Endothelial cell of umbilical vein (primary cell): ENCODE data around the gene ENAH. TPM values are rescaled to one million over a fixed set of nuclear protein-coding genes. Genes with fewer than 3 reads are reported as not detected.

Source experiments
- BruUV-seq: library from RNA; stranded (reverse); fragments of 400-500 nt; replicated peaks from 2 replicates; lab custom pipeline; 2021; lab: Mats Ljungman, UMichigan
- CTCF ChIA-PET: fragments of 300-600, 350-600 bp; sonication (Branson Sonifier 250); formaldehyde crosslinking; loops from one replicate; lab custom pipeline; 2021; ENCODE audit warnings: antibody characterized with exemption, inconsistent platforms; lab: Charles Lee
- POLR2A ChIA-PET: fragments of 300-600, 350-600 bp; sonication (Branson Sonifier 250); formaldehyde crosslinking; loops from one replicate; lab custom pipeline; 2021; ENCODE audit warnings: antibody characterized with exemption, inconsistent platforms; lab: Charles Lee
- DNase-seq: peaks from one replicate; pipeline ENCODE4 v3.0.0-alpha.2; 2011; ENCODE audit warnings: low read depth, low spot score
- FAIRE-seq: peaks from 2 replicates; lab custom pipeline; 2011; peaks lifted over from hg19 to GRCh38; lab: Jason Lieb, UNC
- H2AFZ ChIP-seq: 2 replicates; pipeline ENCODE4 v1.6.0; 2012; ENCODE audit warnings: low read depth, low read length, control low read depth, inconsistent platforms
- H3K27ac ChIP-seq: 2 replicates; pipeline ENCODE4 v1.5.1; 2011; ENCODE audit warnings: low read depth, mild to moderate bottlenecking, control low read depth, low read length, moderate library complexity; ENCODE audit not compliant: insufficient read depth
- H3K27me3 ChIP-seq, 2 experiments: 2 replicates each; pipeline versions ENCODE4 v1.6.0 to v1.6.1; 2011; ENCODE audit warnings: low read length in 2 of 2, mixed read lengths in 1 of 2; ENCODE audit not compliant: control insufficient read depth in 2 of 2, insufficient read depth in 2 of 2
- H3K36me3 ChIP-seq, 2 experiments: 2 replicates in 1 of 2; 3 replicates in 1 of 2; pipeline ENCODE4 v1.5.1; 2011; ENCODE audit warnings: low read length in 2 of 2, mild to moderate bottlenecking in 1 of 2, moderate library complexity in 1 of 2; ENCODE audit not compliant: control insufficient read depth in 2 of 2, insufficient read depth in 2 of 2; ENCODE audit errors: extremely low read depth in 1 of 2
- H3K4me1 ChIP-seq: 3 replicates; pipeline ENCODE4 v1.5.1; 2011; ENCODE audit warnings: mild to moderate bottlenecking, low read length; ENCODE audit not compliant: control insufficient read depth, insufficient read depth; ENCODE audit errors: extremely low read depth
- H3K4me2 ChIP-seq: 2 replicates; pipeline ENCODE4 v1.6.1; 2011; ENCODE audit warnings: low read length, control low read depth, mixed read lengths; ENCODE audit not compliant: insufficient read depth
- H3K4me3 ChIP-seq, 3 experiments: fragments of 200-600 bp in 1 of 3; sonication (generic), shearing (Covaris generic) in 1 of 3; replicated peaks in 1 of 3; 2 replicates each; pipeline ENCODE4 v1.5.1; 2011 to 2016; ENCODE audit warnings: control low read depth in 3 of 3, low read length in 3 of 3, mild to moderate bottlenecking in 2 of 3, inconsistent platforms in 1 of 3, low read depth in 1 of 3, moderate library complexity in 1 of 3; ENCODE audit not compliant: insufficient read depth in 1 of 3
- H3K79me2 ChIP-seq: 2 replicates; pipeline ENCODE4 v1.6.0; 2012; ENCODE audit warnings: low read length, inconsistent platforms; ENCODE audit not compliant: control insufficient read depth, insufficient read depth
- H3K9ac ChIP-seq: replicated peaks from 2 replicates; pipeline ENCODE3; 2011; ENCODE audit warnings: low read length, control low read depth; ENCODE audit not compliant: insufficient read depth; ENCODE audit errors: extremely low read depth
- H3K9me1 ChIP-seq: replicated peaks from 3 replicates; pipeline ENCODE4 v1.6.0; 2011; ENCODE audit warnings: mild to moderate bottlenecking, low read length; ENCODE audit not compliant: control insufficient read depth, insufficient read depth; ENCODE audit errors: extremely low read depth
- H3K9me3 ChIP-seq: replicated peaks from 2 replicates; pipeline ENCODE4 v1.5.1; 2012; ENCODE audit warnings: low read length, inconsistent platforms; ENCODE audit not compliant: control insufficient read depth, insufficient read depth
- H4K20me1 ChIP-seq: replicated peaks from 2 replicates; pipeline ENCODE3; 2011; ENCODE audit warnings: mild to moderate bottlenecking, low read length; ENCODE audit not compliant: control insufficient read depth, insufficient read depth; ENCODE audit errors: extremely low read depth
- EZH2 ChIP-seq: IDR thresholded peaks from 2 replicates; pipeline ENCODE4 v1.6.1; 2012; ENCODE audit warnings: borderline replicate concordance, low read depth, mild to moderate bottlenecking, moderate library complexity, low read length, inconsistent platforms; ENCODE audit not compliant: severe bottlenecking
- FOS ChIP-seq: IDR thresholded peaks from 2 replicates; pipeline ENCODE4 v1.6.1; 2011; ENCODE audit warnings: mild to moderate bottlenecking, low read length, moderate library complexity, borderline replicate concordance; ENCODE audit not compliant: insufficient read depth
- GATA2 ChIP-seq: IDR thresholded peaks from 2 replicates; pipeline ENCODE4 v1.7.0; 2011; ENCODE audit warnings: low read depth, mild to moderate bottlenecking, moderate library complexity, mixed read lengths, low read length; ENCODE audit not compliant: insufficient read length, insufficient read depth
- JUN ChIP-seq: IDR thresholded peaks from 2 replicates; pipeline ENCODE4 v1.6.1; 2011; ENCODE audit warnings: borderline replicate concordance, low read depth; ENCODE audit not compliant: insufficient read length, insufficient read depth
- MYC ChIP-seq: IDR thresholded peaks from one replicate; pipeline ENCODE4 v1.6.1; 2011; ENCODE audit warnings: mild to moderate bottlenecking, low read depth, low read length
- POLR2A ChIP-seq: IDR thresholded peaks from 2 replicates; pipeline ENCODE4 v1.6.1; 2012; ENCODE audit warnings: low read depth, mild to moderate bottlenecking, control low read depth, low read length
- POLR2AphosphoS5 ChIP-seq: IDR thresholded peaks from 2 replicates; pipeline ENCODE4 v1.6.1; 2012; ENCODE audit warnings: low read depth, mild to moderate bottlenecking, control low read depth, low read length, moderate library complexity; ENCODE audit not compliant: insufficient read depth
- dilution Hi-C: fragments of 300-500 bp; cut with MboI; formaldehyde crosslinking; loops from one replicate; pipeline ENCODE4 v1.15.0; 2019; ENCODE audit warnings: low sequenced_read_pairs; ENCODE audit not compliant: extremely low pct_ligation_motif_present
- intact Hi-C: fragments of 100-400 bp; cut with micrococcal nuclease; formaldehyde crosslinking; loops from one replicate; pipeline ENCODE4 v1.10.0; 2022
- polyA plus RNA-seq, 4 experiments: library from polyadenylated mRNA; depleted of rRNA in 3 of 4; stranded (reverse) in 3 of 4; unstranded in 1 of 4; fragments of >200 nt; gene quantifications; 2 replicates each; pipeline versions ENCODE4 v1.2.1 to v1.2.3, GENCODE V29; 2011 to 2012; ENCODE audit warnings: missing spikeins in 1 of 4
- total RNA-seq: library from RNA; stranded (reverse); gene quantifications from 2 replicates; pipeline ENCODE4 v1.2.3, GENCODE V29; 2021
- TF ChIP-seq, protein P1 (sequence below), 2 donors: IDR thresholded peaks; 1 replicate in 1 of 2; 2 replicates in 1 of 2; pipeline ENCODE4 v1.5.1; 2011; ENCODE audit warnings: low read length in 2 of 2, mild to moderate bottlenecking in 2 of 2, moderate library complexity in 2 of 2, control low read depth in 1 of 2, inconsistent platforms in 1 of 2, low read depth in 1 of 2; ENCODE audit not compliant: insufficient read depth in 1 of 2; ENCODE audit errors: extremely low read depth in 1 of 2
- TF ChIP-seq, protein P2 (sequence below): IDR thresholded peaks from 2 replicates; pipeline ENCODE4 v1.6.1; 2011; ENCODE audit not compliant: insufficient read depth, insufficient read length

The ENAH gene
- total and polyA plus RNA-seq, 2 donors (not counting 3 experiments of a cell fraction or from before 2014, with no cell fraction given), result 19.9 to 95.6 TPM

DNA sequence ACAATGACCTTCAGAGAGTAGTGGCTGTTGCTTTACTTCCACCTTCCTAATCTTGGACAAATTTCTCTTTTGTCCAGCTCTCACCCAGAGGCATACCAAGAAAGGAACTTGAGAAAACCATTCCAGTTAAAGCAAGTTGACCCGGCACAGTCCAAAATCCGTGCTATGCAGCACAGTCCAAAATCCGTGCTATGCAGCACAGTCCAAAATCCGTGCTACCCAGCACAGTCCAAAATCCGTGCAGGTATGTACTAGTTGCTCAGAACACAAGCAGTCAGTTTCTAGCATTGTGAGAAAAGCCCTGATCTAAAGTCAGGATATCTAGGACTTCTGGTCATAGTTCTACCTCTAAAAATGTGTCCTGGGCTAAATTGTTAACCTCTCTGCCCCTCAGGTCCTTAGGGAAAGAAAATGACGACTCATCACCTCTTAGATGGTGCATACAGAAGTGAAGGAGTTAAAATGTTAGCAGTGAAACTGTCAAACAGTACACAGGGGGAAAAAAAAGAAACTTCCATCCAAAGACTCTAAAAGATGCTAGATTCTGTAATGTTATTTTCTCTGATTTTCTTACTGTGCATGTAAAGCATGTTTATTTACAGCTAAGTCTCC is 40.3 kb upstream of the ENAH start:
- intact Hi-C loops, result no loop called here
- no peaks in the 10 kb centered on the region for H4K20me1 ChIP-seq
- FAIRE-seq (no peak), DNase-seq (no peak)
- H3K36me3 ChIP-seq, result no peaks in the 10 kb centered on the region
- H3K27me3 ChIP-seq, result no peaks in the 10 kb centered on the region
- no peaks in the 10 kb centered on the region for H3K9me3 ChIP-seq
- H3K79me2 ChIP-seq, result no peaks in the 10 kb centered on the region
- H3K9ac ChIP-seq, result no peak overlapping the region
- H3K9me1 ChIP-seq, result no peaks in the 10 kb centered on the region
- H3K4me2 ChIP-seq, result no peak overlapping the region
- CTCF ChIA-PET, result interaction anchor here (0.8 to 1.9 kb wide), 5 partner anchors 27 to 85 kb away, joined by 3 to 7 read pairs (median 5); partner anchors contain the start of gene SRP9
- peaks cover 10% of the 10 kb centered on the region for H3K4me1 ChIP-seq
- no peak for TF ChIP-seq MYC
- no peak overlapping the region for H3K4me3 ChIP-seq
- dilution Hi-C loops, result no loop called here
- H3K27ac ChIP-seq, result no peak overlapping the region
- H2AFZ ChIP-seq, result no peak overlapping the region
- POLR2A ChIA-PET, result no interaction called here
- no TSS peak for BruUV-seq

DNA sequence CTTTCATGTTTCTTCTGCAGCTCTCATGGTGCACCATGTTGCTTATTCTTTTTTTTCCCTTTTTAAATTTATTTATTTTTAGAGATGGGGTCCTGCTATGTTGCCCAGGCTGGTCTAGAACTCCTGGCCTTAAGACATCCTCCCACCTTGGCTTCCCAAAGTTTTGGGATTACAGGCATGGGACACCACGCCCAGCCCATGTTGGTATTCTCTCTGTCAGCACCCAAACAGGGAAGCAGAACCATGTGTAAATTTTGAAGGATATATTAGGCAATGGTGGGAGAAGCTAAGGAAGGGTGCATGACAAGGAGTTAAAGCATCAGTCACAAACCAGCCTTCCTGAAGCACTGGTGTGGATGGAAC is 39.6 kb upstream of the ENAH start:
- H4K20me1 ChIP-seq, result no peaks in the 10 kb centered on the region
- H3K4me2 ChIP-seq, result no peak overlapping the region
- peaks cover 10% of the 10 kb centered on the region for H3K4me1 ChIP-seq
- ChIA-PET POLR2A (no interaction called here), CTCF (interaction anchor here (0.7 to 1.9 kb wide), 4 partner anchors 9 to 85 kb away, joined by 3 to 7 read pairs (median 4); partner anchors contain the start of gene SRP9)
- no peak overlapping the region for H3K27ac ChIP-seq
- no peaks in the 10 kb centered on the region for H3K27me3 ChIP-seq
- no peaks in the 10 kb centered on the region for H3K79me2 ChIP-seq
- H3K9me3 ChIP-seq, result no peaks in the 10 kb centered on the region
- no peaks in the 10 kb centered on the region for H3K36me3 ChIP-seq
- H3K9me1 ChIP-seq, result no peaks in the 10 kb centered on the region
- FAIRE-seq (no peak), DNase-seq (no peak)
- H2AFZ ChIP-seq, result no peak overlapping the region
- no peak for TF ChIP-seq POLR2A
- no peak for TF ChIP-seq JUN
- no peak for TF ChIP-seq GATA2
- TF ChIP-seq FOS, result no peak
- TF ChIP-seq MYC, result no peak
- TF ChIP-seq, protein P1, sequence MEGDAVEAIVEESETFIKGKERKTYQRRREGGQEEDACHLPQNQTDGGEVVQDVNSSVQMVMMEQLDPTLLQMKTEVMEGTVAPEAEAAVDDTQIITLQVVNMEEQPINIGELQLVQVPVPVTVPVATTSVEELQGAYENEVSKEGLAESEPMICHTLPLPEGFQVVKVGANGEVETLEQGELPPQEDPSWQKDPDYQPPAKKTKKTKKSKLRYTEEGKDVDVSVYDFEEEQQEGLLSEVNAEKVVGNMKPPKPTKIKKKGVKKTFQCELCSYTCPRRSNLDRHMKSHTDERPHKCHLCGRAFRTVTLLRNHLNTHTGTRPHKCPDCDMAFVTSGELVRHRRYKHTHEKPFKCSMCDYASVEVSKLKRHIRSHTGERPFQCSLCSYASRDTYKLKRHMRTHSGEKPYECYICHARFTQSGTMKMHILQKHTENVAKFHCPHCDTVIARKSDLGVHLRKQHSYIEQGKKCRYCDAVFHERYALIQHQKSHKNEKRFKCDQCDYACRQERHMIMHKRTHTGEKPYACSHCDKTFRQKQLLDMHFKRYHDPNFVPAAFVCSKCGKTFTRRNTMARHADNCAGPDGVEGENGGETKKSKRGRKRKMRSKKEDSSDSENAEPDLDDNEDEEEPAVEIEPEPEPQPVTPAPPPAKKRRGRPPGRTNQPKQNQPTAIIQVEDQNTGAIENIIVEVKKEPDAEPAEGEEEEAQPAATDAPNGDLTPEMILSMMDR (IDR thresholded peaks at IDR 0.05; ENCODE audit: extremely low read depth in 1 of 2, insufficient read depth in 1 of 2, low read depth in 1 of 2, low read length in 2 of 2), result no peak
- TF ChIP-seq POLR2AphosphoS5, result no peak
- TF ChIP-seq, protein P2, sequence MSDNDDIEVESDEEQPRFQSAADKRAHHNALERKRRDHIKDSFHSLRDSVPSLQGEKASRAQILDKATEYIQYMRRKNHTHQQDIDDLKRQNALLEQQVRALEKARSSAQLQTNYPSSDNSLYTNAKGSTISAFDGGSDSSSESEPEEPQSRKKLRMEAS, result no peak
- TF ChIP-seq EZH2, result no peak
- dilution Hi-C loops (no loop called here), intact Hi-C loops (no loop called here)
- H3K9ac ChIP-seq, result no peak overlapping the region
- no peak overlapping the region for H3K4me3 ChIP-seq
- no TSS peak for BruUV-seq
